Testis (tissue), 3 donors: ENCODE results near the gene PCMTD2. TPM values are rescaled to one million over a fixed set of nuclear protein-coding genes. Genes with fewer than 3 reads are reported as not detected.

Experiments
- DNase-seq: peaks from one replicate; pipeline ENCODE4 v3.0.0-alpha.2; 2019
- H3K27ac ChIP-seq, 2 donors: fragments of 200-600 bp; sonication (generic); one replicate each; pipeline ENCODE4 v1.5.1; 2019
- H3K27me3 ChIP-seq: fragments of 200-600 bp; sonication (generic); one replicate; pipeline ENCODE4 v1.5.1; 2019
- H3K36me3 ChIP-seq: fragments of 200-600 bp; sonication (generic); one replicate; pipeline ENCODE4 v1.5.1; 2017; ENCODE audit warnings: low read depth; ENCODE audit errors: missing control alignments
- H3K4me1 ChIP-seq: fragments of 200-600 bp; sonication (generic); one replicate; pipeline ENCODE4 v1.5.1; 2019
- H3K4me3 ChIP-seq, 2 donors: fragments of 200-600 bp; sonication (generic); one replicate each; pipeline ENCODE4 v1.5.1; 2017 to 2019
- H3K9me3 ChIP-seq: fragments of 200-600 bp; sonication (generic); one replicate; pipeline ENCODE4 v1.5.1; 2017
- CTCF ChIP-seq, 3 experiments: fragments of 450-650 bp in 2 of 3; fragments of 200-600 bp in 1 of 3; sonication (generic) in 1 of 3; IDR thresholded peaks; one replicate each; pipeline ENCODE4 v1.5.1; 2016 to 2019; ENCODE audit warnings: antibody characterized with exemption in 3 of 3, mild to moderate bottlenecking in 2 of 3, moderate library complexity in 1 of 3
- POLR2A ChIP-seq: fragments of 450-650 bp; IDR thresholded peaks from one replicate; pipeline ENCODE4 v1.6.1; 2017; ENCODE audit warnings: antibody characterized with exemption, mild to moderate bottlenecking, moderate library complexity
- WGBS, 2 donors: methylation state at CpG; one replicate each; pipeline ENCODE4 v1.1.5; 2018; 5-methylcytosine and 5-hydroxymethylcytosine counted together
- intact Hi-C: fragments of 100-400 bp; cut with DNase I; formaldehyde crosslinking; loops from one replicate; pipeline ENCODE4 v1.15.1; 2023; ENCODE audit warnings: low total_unique reads
- polyA plus RNA-seq: library from polyadenylated mRNA; stranded (reverse); fragments of 350-450 nt; fragmentation: Illumina TruSeq; extraction: RNeasy Lipid Tissue Mini Kit (QIAGEN cat#74804); gene quantifications from one replicate; pipeline ENCODE4 v1.2.3, GENCODE V29; 2014; ENCODE audit warnings: low read depth, low replicate concordance; ENCODE audit not compliant: insufficient read depth
- total RNA-seq, 2 donors: library from RNA; depleted of rRNA; stranded (reverse); fragments of >200 nt; gene quantifications; one replicate each; pipeline ENCODE4 v1.2.3, GENCODE V29; 2016

The PCMTD2 gene
- total and polyA plus RNA-seq, 3 donors from 2014 or later: 57.6 to 156 (median 96.4) TPM

GRCh38 chr20:64254571-64255360 is 782 bp upstream of the PCMTD2 start:
- Histone ChIP-seq H3K27ac (peak overlapping the region; percentile 88 to 92), H3K4me1 (peaks cover 17% of the 10 kb centered on the region), H3K36me3 (no peaks in the 10 kb centered on the region), H3K4me3 (peak overlapping the region; percentile 87 to 94), H3K9me3 (no peaks in the 10 kb centered on the region), H3K27me3 (no peaks in the 10 kb centered on the region)
- no peak for DNase-seq
- TF ChIP-seq POLR2A: no peak
- no peak for TF ChIP-seq CTCF (IDR thresholded peaks at IDR 0.05)
- WGBS, 2 donors: 47 to 53% methylated on average over 28 of the region's 28 CpGs
- intact Hi-C loops: no loop called here

GRCh38 chr20:64256282-64256935 is 861 bp downstream of the PCMTD2 start:
- Histone ChIP-seq H3K27me3 (no peaks in the 10 kb centered on the region), H3K9me3 (no peaks in the 10 kb centered on the region), H3K4me1 (peaks cover 28% of the 10 kb centered on the region), H3K4me3 (peak overlapping the region; percentile 87 to 94), H3K27ac (peak overlapping the region in 1 of 2 donors; percentile 92), H3K36me3 (no peaks in the 10 kb centered on the region)
- TF ChIP-seq CTCF (IDR thresholded peaks at IDR 0.05): no peak
- TF ChIP-seq POLR2A: no peak
- no peak for DNase-seq
- intact Hi-C loops: no loop called here
- 16 to 18% methylated on average over 15 of the region's 15 CpGs for WGBS, 2 donors

GRCh38 chr20:64257107-64257757 is 1.7 kb downstream of the PCMTD2 start:
- Histone ChIP-seq H3K9me3 (no peaks in the 10 kb centered on the region), H3K27me3 (no peaks in the 10 kb centered on the region), H3K36me3 (no peaks in the 10 kb centered on the region), H3K4me3 (peak overlapping the region in 1 of 2 donors; percentile 94), H3K27ac (no peak overlapping the region), H3K4me1 (peaks cover 28% of the 10 kb centered on the region)
- WGBS, 2 donors: 63 to 78% methylated on average over 13 of the region's 13 CpGs
- TF ChIP-seq CTCF (IDR thresholded peaks at IDR 0.05): no peak
- TF ChIP-seq POLR2A: no peak
- DNase-seq: no peak
- intact Hi-C loops: no loop called here

DNA sequence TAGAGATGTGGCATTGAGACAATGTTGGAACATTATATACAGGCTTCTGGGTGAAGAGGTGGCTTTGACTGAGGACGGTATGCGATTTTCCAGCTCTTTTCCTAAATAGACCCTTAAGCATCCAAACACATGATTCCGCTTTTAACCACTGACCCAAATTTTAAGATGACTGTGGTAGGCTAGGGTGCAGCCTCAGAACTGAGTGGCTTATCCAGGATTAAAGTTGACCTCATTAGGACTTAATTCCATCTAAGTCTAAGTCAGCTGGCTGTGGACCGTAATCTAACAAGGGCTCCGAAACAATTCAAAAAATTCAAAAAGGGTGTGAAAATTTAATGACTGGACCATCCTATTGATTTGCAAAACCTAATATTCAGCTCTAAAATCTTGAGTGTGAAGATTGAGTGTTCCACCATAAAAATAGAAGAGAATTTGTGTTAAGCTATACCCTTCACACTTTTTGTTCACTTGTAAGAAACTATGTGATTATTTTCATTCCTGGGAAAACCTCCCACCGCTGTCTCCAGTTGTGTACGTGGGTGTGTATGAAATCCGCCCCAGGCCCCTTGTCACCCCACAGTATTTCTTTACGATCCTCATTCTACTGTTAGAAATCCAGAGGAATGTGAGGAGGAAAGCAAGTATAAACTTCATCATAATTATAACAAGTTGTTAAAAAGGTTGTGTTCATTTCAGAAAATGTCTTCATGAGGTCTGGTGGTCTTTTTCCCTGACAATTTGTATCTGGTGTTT is 2.7 kb downstream of the PCMTD2 start:
- TF ChIP-seq CTCF (IDR thresholded peaks at IDR 0.05) (no peak), POLR2A (no peak)
- intact Hi-C loops: no loop called here
- no peak for DNase-seq
- Histone ChIP-seq H3K9me3 (no peaks in the 10 kb centered on the region), H3K4me3 (no peak overlapping the region), H3K4me1 (peaks cover 28% of the 10 kb centered on the region), H3K36me3 (no peaks in the 10 kb centered on the region), H3K27me3 (no peaks in the 10 kb centered on the region), H3K27ac (no peak overlapping the region)
- WGBS, 2 donors: 75 to 81% methylated on average over 9 of the region's 9 CpGs
